IPS-18c (cell line): ENCODE results near the gene TBC1D22A.
"Not testable (repeated sequence)": the region's sequence is repeated elsewhere in the genome, so short reads cannot be mapped to it uniquely, and the experiment has no call there.

ENCODE experiments used
- H3K4me3 ChIP-seq: 2 replicates; pipeline ENCODE4 v1.7.0; 2013; ENCODE audit warnings: low read depth, mild to moderate bottlenecking, low read length, moderate library complexity; ENCODE audit not compliant: insufficient read depth
- H3K9me3 ChIP-seq: one replicate; pipeline ENCODE4 v1.6.1; 2013; ENCODE audit warnings: mild to moderate bottlenecking, low read length, moderate library complexity; ENCODE audit not compliant: control insufficient read depth, insufficient read depth

The TBC1D22A gene

GRCh38 chr22:47168441-47168840 is 406.0 kb downstream of the TBC1D22A start:
- Histone ChIP-seq H3K4me3 (no peak overlapping the region), H3K9me3 (no peaks in the 10 kb centered on the region)

- Histone ChIP-seq H3K9me3 (no peaks in the 10 kb centered on the region), H3K4me3 (no peak overlapping the region)
Measured at GRCh38 chr22:47168900-47169800, 406.7 kb downstream of the TBC1D22A start.

- H3K4me3 ChIP-seq: no peak overlapping the region
- H3K9me3 ChIP-seq: no peaks in the 10 kb centered on the region
Measured at GRCh38 chr22:47169801-47170140, 407.3 kb downstream of the TBC1D22A start.

- H3K4me3 ChIP-seq, H3K9me3 ChIP-seq: not testable (repeated sequence)
Measured at GRCh38 chr22:47170511-47171440, 408.3 kb downstream of the TBC1D22A start.

- Histone ChIP-seq H3K9me3 (no peaks in the 10 kb centered on the region), H3K4me3 (no peak overlapping the region)
Measured at GRCh38 chr22:47171441-47172221, 409.2 kb downstream of the TBC1D22A start.

GRCh38 chr22:47172771-47173534 is 410.5 kb downstream of the TBC1D22A start:
- Histone ChIP-seq H3K4me3 (no peak overlapping the region), H3K9me3 (no peaks in the 10 kb centered on the region)

- Histone ChIP-seq H3K9me3 (no peaks in the 10 kb centered on the region), H3K4me3 (no peak overlapping the region)
Measured at GRCh38 chr22:47173535-47174021, 411.1 kb downstream of the TBC1D22A start.

GRCh38 chr22:47174096-47174495 is 411.6 kb downstream of the TBC1D22A start:
- Histone ChIP-seq H3K9me3 (no peaks in the 10 kb centered on the region), H3K4me3 (no peak overlapping the region)

GRCh38 chr22:47174671-47175112 is 412.2 kb downstream of the TBC1D22A start:
- H3K9me3 ChIP-seq: no peaks in the 10 kb centered on the region
- no peak overlapping the region for H3K4me3 ChIP-seq

GRCh38 chr22:47175151-47176025 is 412.9 kb downstream of the TBC1D22A start:
- H3K9me3 ChIP-seq: no peaks in the 10 kb centered on the region
- no peak overlapping the region for H3K4me3 ChIP-seq

GRCh38 chr22:47176026-47176389 is 413.6 kb downstream of the TBC1D22A start:
- H3K9me3 ChIP-seq: no peaks in the 10 kb centered on the region
- H3K4me3 ChIP-seq: no peak overlapping the region

GRCh38 chr22:47176573-47177333 is 414.3 kb downstream of the TBC1D22A start:
- no peaks in the 10 kb centered on the region for H3K9me3 ChIP-seq
- H3K4me3 ChIP-seq: no peak overlapping the region

- no peak overlapping the region for H3K4me3 ChIP-seq
- H3K9me3 ChIP-seq: no peaks in the 10 kb centered on the region
Measured at GRCh38 chr22:47177334-47177815, 414.9 kb downstream of the TBC1D22A start.

- Histone ChIP-seq H3K9me3 (no peaks in the 10 kb centered on the region), H3K4me3 (no peak overlapping the region)
Measured at GRCh38 chr22:47178339-47178738, 415.9 kb downstream of the TBC1D22A start.

- Histone ChIP-seq H3K4me3 (no peak overlapping the region), H3K9me3 (no peaks in the 10 kb centered on the region)
Measured at GRCh38 chr22:47180796-47181195, 418.3 kb downstream of the TBC1D22A start.
